Left lung (tissue), 10 donors: ENCODE results near the gene CSTPP1. TPM values are rescaled to one million over a fixed set of nuclear protein-coding genes. Genes with fewer than 3 reads are reported as not detected.

Experiments
- ATAC-seq: fragments of 200-7000 bp; cut with Tn5 transposase; one replicate; pipeline ENCODE4 v1.9.1; 2020; ENCODE audit warnings: moderate library complexity
- DNase-seq, 4 donors: peaks; one replicate each; pipeline ENCODE4 v3.0.0-alpha.2; 2013 to 2020
- H3K27ac ChIP-seq, 2 donors: fragments of 200-600 bp; sonication (generic) in 1 of 2; one replicate each; pipeline versions ENCODE4 v1.5.0 to v1.8.0; 2020 to 2021
- H3K27me3 ChIP-seq, 2 donors: fragments of 200-600 bp; sonication (generic) in 1 of 2; one replicate each; pipeline versions ENCODE4 v1.5.0 to v1.8.0; 2020 to 2021
- H3K36me3 ChIP-seq, 2 donors: fragments of 200-600 bp; sonication (generic) in 1 of 2; one replicate each; pipeline versions ENCODE4 v1.5.0 to v1.8.0; 2020 to 2021
- H3K4me1 ChIP-seq, 2 donors: fragments of 200-600 bp; one replicate each; pipeline ENCODE4 v1.8.0; 2021
- H3K4me3 ChIP-seq, 2 donors: fragments of 200-600 bp; sonication (generic) in 1 of 2; one replicate each; pipeline versions ENCODE4 v1.5.0 to v1.8.0; 2020 to 2021; ENCODE audit warnings: mild to moderate bottlenecking in 1 of 2
- H3K9me3 ChIP-seq, 2 donors: fragments of 200-600 bp; sonication (generic) in 1 of 2; one replicate each; pipeline versions ENCODE4 v1.5.0 to v1.8.0; 2020 to 2021
- CTCF ChIP-seq, 2 donors: fragments of 200-600 bp; sonication (generic) in 1 of 2; IDR thresholded peaks; one replicate each; pipeline versions ENCODE4 v1.5.0 to v1.8.0; 2021; ENCODE audit warnings: antibody characterized with exemption in 2 of 2
- intact Hi-C, 2 donors: fragments of 100-400 bp; cut with DNase I; formaldehyde crosslinking; loops; one replicate each; pipeline versions ENCODE4 v1.11.2 to v1.14.2; 2022
- polyA plus RNA-seq, 6 donors: library from polyadenylated mRNA; unstranded; fragments of 120-200 nt; gene quantifications; one replicate each; pipeline ENCODE4 v1.2.1, GENCODE V29; 2013; ENCODE audit not compliant: insufficient read length in 6 of 6
- total RNA-seq, 2 donors: library from RNA; stranded (reverse); fragmentation: NEBNext Ultra II Directional; extraction: Animal tissue kit (Norgen Biotek cat#: 25700); gene quantifications; one replicate each; pipeline ENCODE4 v1.2.1, GENCODE V29; 2021
- donor health status: DM: no; HTN: yes; CAD: no.
- donor health status: DM: no; HTN: no; CAD: no.

The CSTPP1 gene
- total and polyA plus RNA-seq, 8 donors: 28.7 to 56.0 (median 51.4) TPM

DNA sequence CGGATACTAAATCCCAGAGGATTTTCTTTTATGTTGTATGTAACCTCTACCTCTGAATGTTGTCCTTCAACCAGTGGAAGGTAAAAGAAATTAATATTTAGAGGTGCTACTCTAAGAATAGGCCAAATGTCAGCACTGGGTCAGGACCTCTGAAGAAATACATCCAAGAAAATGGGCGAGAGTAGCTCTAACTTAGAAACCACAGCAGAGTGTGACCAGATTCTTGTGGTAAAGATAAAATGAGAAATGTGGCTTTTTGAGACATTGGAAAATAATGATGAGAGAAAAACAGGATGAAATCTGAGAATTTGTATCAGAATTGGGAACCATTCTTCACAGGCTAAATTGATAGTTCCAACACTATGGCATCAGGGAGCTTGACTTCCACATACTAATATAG lies 63.5 kb downstream of the CSTPP1 start:
- TF ChIP-seq CTCF (IDR thresholded peaks at IDR 0.05): no peak

DNA sequence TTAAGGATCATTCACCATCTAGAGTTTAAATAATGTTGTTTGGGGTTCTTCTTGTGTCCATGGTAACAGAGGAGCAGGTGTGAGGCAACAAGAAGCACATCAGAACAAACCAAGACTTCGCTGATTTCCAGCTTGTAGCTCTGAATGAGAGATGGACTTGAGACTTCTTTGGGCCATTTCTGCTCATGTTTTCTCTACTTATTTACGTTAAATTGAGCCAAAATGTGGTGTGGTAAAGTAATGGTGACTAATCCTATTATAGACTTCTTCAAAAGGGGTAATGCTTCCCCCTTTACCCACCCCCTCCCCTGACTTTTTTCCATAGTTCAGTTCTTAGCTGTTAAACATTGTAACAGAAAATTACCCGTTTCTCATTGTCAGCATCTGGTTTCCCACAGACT lies 65.2 kb downstream of the CSTPP1 start:
- no peak for DNase-seq
- H3K36me3 ChIP-seq: no peaks in the 10 kb centered on the region
- H3K9me3 ChIP-seq: no peaks in the 10 kb centered on the region
- TF ChIP-seq CTCF (IDR thresholded peaks at IDR 0.05): no peak
- ATAC-seq: no peak
- H3K4me1 ChIP-seq: peaks cover 26 to 29% of the 10 kb centered on the region in 2 donors
- no peak overlapping the region for H3K27ac ChIP-seq
- no peaks in the 10 kb centered on the region for H3K27me3 ChIP-seq
- intact Hi-C loops: no loop called here
- H3K4me3 ChIP-seq: no peak overlapping the region

More for the DNA sequence above, 63.5 kb downstream of the CSTPP1 start:
- ATAC-seq: no peak
- Histone ChIP-seq H3K27ac (no peak overlapping the region), H3K36me3 (no peaks in the 10 kb centered on the region), H3K4me3 (no peak overlapping the region), H3K4me1 (peaks cover 22 to 28% of the 10 kb centered on the region in 2 donors), H3K9me3 (no peaks in the 10 kb centered on the region), H3K27me3 (no peaks in the 10 kb centered on the region)
- intact Hi-C loops: no loop called here
- no peak for DNase-seq

DNA sequence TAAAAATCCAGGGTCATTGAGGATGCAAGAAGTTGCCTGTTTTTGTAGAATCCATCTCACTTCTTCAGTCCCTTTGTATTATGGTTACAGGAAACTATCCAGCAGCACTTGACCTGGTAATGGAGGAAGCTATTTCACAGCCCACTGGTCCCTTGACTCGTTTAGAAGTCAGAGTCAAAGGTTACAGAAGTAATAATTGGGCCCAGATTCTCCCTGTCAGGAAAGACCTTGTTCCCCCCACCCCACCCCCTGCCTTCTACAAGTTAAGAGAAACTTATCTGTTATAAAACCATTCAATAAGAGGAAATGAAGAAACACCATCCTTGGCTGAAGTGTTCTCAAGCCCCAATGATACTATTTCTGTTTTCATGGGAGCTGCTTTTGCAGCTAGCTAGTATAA lies 65.8 kb downstream of the CSTPP1 start:
- H3K27ac ChIP-seq: no peak overlapping the region
- no peaks in the 10 kb centered on the region for H3K36me3 ChIP-seq
- peaks cover 26 to 29% of the 10 kb centered on the region in 2 donors for H3K4me1 ChIP-seq
- ATAC-seq (peak; percentile 16), DNase-seq (no peak)
- no peak overlapping the region for H3K4me3 ChIP-seq
- TF ChIP-seq CTCF (IDR thresholded peaks at IDR 0.05): no peak
- no peaks in the 10 kb centered on the region for H3K27me3 ChIP-seq
- intact Hi-C loops: no loop called here
- H3K9me3 ChIP-seq: no peaks in the 10 kb centered on the region

- no peak for DNase-seq
- peaks cover 26 to 29% of the 10 kb centered on the region in 2 donors for H3K4me1 ChIP-seq
- TF ChIP-seq CTCF (IDR thresholded peaks at IDR 0.05): no peak
- H3K4me3 ChIP-seq: no peak overlapping the region
- ATAC-seq: no peak
- no peaks in the 10 kb centered on the region for H3K27me3 ChIP-seq
- intact Hi-C loops: no loop called here
- H3K9me3 ChIP-seq: no peaks in the 10 kb centered on the region
- H3K27ac ChIP-seq: no peak overlapping the region
- H3K36me3 ChIP-seq: no peaks in the 10 kb centered on the region
Measured at GRCh38 chr11:47003180-47003877, 66.8 kb downstream of the CSTPP1 start.

- H3K4me1 ChIP-seq: peaks cover 26 to 29% of the 10 kb centered on the region in 2 donors
- intact Hi-C loops: no loop called here
- H3K4me3 ChIP-seq: no peak overlapping the region
- H3K36me3 ChIP-seq: no peaks in the 10 kb centered on the region
- H3K9me3 ChIP-seq: no peaks in the 10 kb centered on the region
- ATAC-seq (peak; percentile 96), DNase-seq (peak in 3 of 4 donors; percentile 60 to 90 (median 77))
- H3K27ac ChIP-seq: no peak overlapping the region
- TF ChIP-seq CTCF (IDR thresholded peaks at IDR 0.05): no peak
- H3K27me3 ChIP-seq: no peaks in the 10 kb centered on the region
Measured at GRCh38 chr11:47004595-47005033, 68.1 kb downstream of the CSTPP1 start.
